Heart left ventricle (tissue), 16 donors: ENCODE results near the gene FMR1. TPM values are rescaled to one million over a fixed set of nuclear protein-coding genes. Genes with fewer than 3 reads are reported as not detected.

ENCODE experiments used
- ATAC-seq, 4 donors: fragments of 200-7000 bp; cut with Tn5 transposase; one replicate each; pipeline ENCODE4 v1.9.1; 2020 to 2022; ENCODE audit warnings: moderate library complexity in 4 of 4, mild to moderate bottlenecking in 3 of 4, moderate number of reproducible peaks in 1 of 4
- DNase-seq, 5 donors: peaks; one replicate each; pipeline ENCODE4 v3.0.0-alpha.2; 2020
- H3K27ac ChIP-seq, 12 donors: fragments of 200-600 bp; sonication (generic) in 4 of 12; one replicate each; pipeline versions ENCODE4 v1.5.0 to v1.8.0; 2016 to 2022; ENCODE audit warnings: mild to moderate bottlenecking in 2 of 12
- H3K27me3 ChIP-seq, 9 donors: fragments of 200-600 bp; sonication (generic) in 2 of 9; one replicate each; pipeline versions ENCODE4 v1.5.1 to v1.8.0; 2016 to 2022; ENCODE audit warnings: mild to moderate bottlenecking in 3 of 9
- H3K36me3 ChIP-seq, 9 donors: fragments of 200-600 bp; sonication (generic) in 2 of 9; one replicate each; pipeline versions ENCODE4 v1.5.0 to v1.8.0; 2018 to 2022; ENCODE audit warnings: mild to moderate bottlenecking in 2 of 9
- H3K4me1 ChIP-seq, 12 donors: fragments of 200-600 bp; sonication (generic) in 4 of 12; one replicate each; pipeline versions ENCODE4 v1.5.0 to v1.8.0; 2016 to 2022; ENCODE audit warnings: mild to moderate bottlenecking in 3 of 12
- H3K4me3 ChIP-seq, 12 donors: fragments of 200-600 bp; sonication (generic) in 4 of 12; one replicate each; pipeline versions ENCODE4 v1.5.0 to v1.8.0; 2017 to 2022; ENCODE audit warnings: mild to moderate bottlenecking in 9 of 12, moderate library complexity in 4 of 12
- H3K9me3 ChIP-seq, 12 donors: fragments of 200-600 bp; sonication (generic) in 4 of 12; one replicate each; pipeline versions ENCODE4 v1.5.0 to v1.8.0; 2016 to 2022; ENCODE audit warnings: mild to moderate bottlenecking in 1 of 12
- CTCF ChIP-seq, 12 donors: fragments of 200-600 bp; sonication (generic) in 4 of 12; IDR thresholded peaks; one replicate each; pipeline versions ENCODE4 v1.5.0 to v1.8.0; 2018 to 2022; ENCODE audit warnings: antibody characterized with exemption in 12 of 12, mild to moderate bottlenecking in 5 of 12
- POLR2A ChIP-seq, 2 donors: fragments of 450-650 bp; IDR thresholded peaks; one replicate each; pipeline ENCODE4 v1.6.1; 2017; ENCODE audit warnings: antibody characterized with exemption in 2 of 2, mild to moderate bottlenecking in 2 of 2, moderate library complexity in 2 of 2
- WGBS, 4 donors: extraction: QIAGEN DNeasy Blood & Tissue Kit in 2 of 4; methylation state at CpG; one replicate each; pipeline versions ENCODE4 v1.1.5 to v1.1.7; 2013 to 2018; 5-methylcytosine and 5-hydroxymethylcytosine counted together
- intact Hi-C, 10 donors: fragments of 100-400 bp; cut with DNase I; formaldehyde crosslinking; loops; one replicate each; pipeline versions ENCODE4 v1.11.1 to v1.14.2; 2022
- polyA plus RNA-seq, 2 donors: library from polyadenylated mRNA; stranded (reverse); fragments of 200-250 nt; gene quantifications; one replicate each; pipeline ENCODE4 v1.2.3, GENCODE V29; 2013
- total RNA-seq, 9 donors: library from RNA; depleted of rRNA in 2 of 9; stranded (reverse); fragments of >200 nt in 2 of 9; fragmentation: NEBNext Ultra II Directional in 3 of 9; extraction: Animal tissue kit (Norgen Biotek cat#: 25700) in 3 of 9; gene quantifications; one replicate each; pipeline versions ENCODE4 v1.1.0 to v1.2.4, GENCODE V29; 2016 to 2023
- donor health status: ischemic (EF 13 %, LVEDD 7.1; RV severe dilation, severe dysfunction).
- donor health status: healthy with polysubstance abuse.
- donor health status: DM: no; HTN: yes; CAD: no.
- donor health status: DM: no; HTN: no; CAD: no.
- donor health status: ischemic (EF 25% LVEDD 6.9; RV normal size, moderate dysfunction).
- donor health status: ischemic (EF 25% LVEDD 5.7; RV mildly dilated, moderate dysfunction).
- donor health status: healthy.
- donor health status: DM: yes; HTN: yes; CAD: no.
- donor health status: ischemic (EF 35%, LVEDD 5.7; RV mildly dilated, moderate dysfunction).
- donor health status: nonischemic (EF 11% LVEDD 7.7; RV severe dilation, severe dysfunction).
- donor health status: DM: yes; HTN: yes; CAD: no.
- donor health status: PGD.
- donor health status: ischemic (EF 29% LVEDD 5.4; RV normal size, mild dysfunction).
- donor health status: nonischemic (EF 23%, LVEDD 6.1; RV moderate dilation, normal function).

FMR1 gene
- total and polyA plus RNA-seq, 11 donors = 14.4 to 35.7 (median 22.4) TPM

GRCh38 chrX:147958291-147958690 lies 46.6 kb downstream of the FMR1 start:
- no peaks in the 10 kb centered on the region for H3K4me1 ChIP-seq
- H3K36me3 ChIP-seq = no peaks in the 10 kb centered on the region
- H3K27me3 ChIP-seq = no peaks in the 10 kb centered on the region
- intact Hi-C loops = no loop called here
- DNase-seq (no peak), ATAC-seq (no peak)
- TF ChIP-seq CTCF (IDR thresholded peaks at IDR 0.05) (no peak), POLR2A (IDR thresholded peaks at IDR 0.05) (no peak)
- H3K27ac ChIP-seq = no peak overlapping the region
- H3K9me3 ChIP-seq = no peaks in the 10 kb centered on the region
- 56 to 87% (median 74%) methylated on average over 1 of the region's 1 CpG for WGBS, 4 donors
- H3K4me3 ChIP-seq = no peak overlapping the region

DNA sequence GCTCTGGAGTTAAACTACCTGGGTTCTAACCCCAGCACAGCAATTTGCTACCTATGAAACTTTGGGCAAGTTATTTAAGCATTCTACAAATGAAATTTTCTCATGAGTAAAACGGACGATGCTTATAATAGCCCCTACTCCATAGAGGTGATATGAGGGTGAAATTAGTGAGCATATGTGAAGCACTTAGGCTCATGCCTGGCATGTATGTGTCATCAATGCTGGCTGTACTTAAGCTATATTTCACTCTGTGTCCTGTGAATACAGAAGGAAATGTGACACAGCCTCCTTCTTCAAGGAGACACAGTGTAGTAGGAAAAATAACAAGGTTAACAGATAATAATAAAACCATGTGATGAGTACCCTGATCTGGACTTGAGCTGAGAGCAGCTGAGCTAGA lies 49.0 kb downstream of the FMR1 start:
- 55 to 74% (median 64%) methylated on average over 2 of the region's 2 CpGs for WGBS, 4 donors
- TF ChIP-seq POLR2A (IDR thresholded peaks at IDR 0.05) = no peak
- no peak for TF ChIP-seq CTCF (IDR thresholded peaks at IDR 0.05)
- Histone ChIP-seq H3K27ac (no peak overlapping the region), H3K9me3 (no peaks in the 10 kb centered on the region), H3K4me3 (no peak overlapping the region), H3K27me3 (no peaks in the 10 kb centered on the region), H3K4me1 (no peaks in the 10 kb centered on the region), H3K36me3 (no peaks in the 10 kb centered on the region)
- no peak for DNase-seq
- no peak for ATAC-seq
- intact Hi-C loops = no loop called here

DNA sequence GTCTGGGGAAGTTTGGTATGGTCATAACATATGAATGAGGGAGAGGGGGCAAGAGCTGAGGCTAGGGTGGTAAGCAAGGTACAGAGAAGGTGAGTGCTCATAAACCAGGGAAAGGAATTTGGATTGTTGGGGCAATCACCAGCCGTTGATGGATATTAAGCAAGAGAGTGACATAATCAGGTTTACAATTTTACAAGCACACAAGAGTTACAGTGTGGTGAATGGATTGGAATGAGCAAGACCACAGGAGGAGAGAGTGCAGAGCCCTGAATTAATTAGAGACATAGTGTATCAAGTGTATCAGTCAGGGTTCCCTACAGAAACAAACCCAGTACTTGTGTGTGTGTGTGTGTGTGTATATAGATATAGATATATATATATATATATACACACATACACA lies 50.8 kb downstream of the FMR1 start:
- ATAC-seq (no peak), DNase-seq (no peak)
- TF ChIP-seq POLR2A (IDR thresholded peaks at IDR 0.05) (no peak), CTCF (IDR thresholded peaks at IDR 0.05) (no peak)
- Histone ChIP-seq H3K4me1 (no peaks in the 10 kb centered on the region), H3K9me3 (no peaks in the 10 kb centered on the region), H3K36me3 (no peaks in the 10 kb centered on the region), H3K4me3 (no peak overlapping the region), H3K27me3 (no peaks in the 10 kb centered on the region), H3K27ac (no peak overlapping the region)
- intact Hi-C loops = no loop called here
- 58 to 90% (median 75%) methylated on average over 1 of the region's 1 CpG for WGBS, 4 donors

DNA sequence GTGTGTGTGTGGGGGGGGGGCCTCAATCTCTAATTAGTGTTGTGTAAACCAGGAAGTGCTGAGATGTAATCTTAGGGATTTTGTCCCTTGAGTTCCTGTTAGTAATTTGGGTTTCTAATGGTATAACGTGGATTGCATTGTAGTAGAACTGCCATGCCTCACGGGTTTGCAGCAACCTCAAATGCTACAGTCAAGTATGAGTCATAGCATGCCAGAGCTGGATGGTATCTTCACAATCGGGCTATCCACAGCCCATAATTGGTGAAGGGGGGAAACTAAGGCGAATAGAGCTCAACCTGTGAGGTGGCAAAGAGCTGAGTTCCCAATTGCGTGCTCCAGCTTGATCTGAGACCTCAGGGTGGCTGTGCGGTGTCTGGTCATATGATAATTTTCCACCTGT lies 67.2 kb downstream of the FMR1 start:
- no peaks in the 10 kb centered on the region for H3K4me1 ChIP-seq
- intact Hi-C loops = no loop called here
- DNase-seq (no peak), ATAC-seq (no peak)
- no peak overlapping the region for H3K4me3 ChIP-seq
- no peak overlapping the region for H3K27ac ChIP-seq
- TF ChIP-seq POLR2A (IDR thresholded peaks at IDR 0.05) (no peak), CTCF (IDR thresholded peaks at IDR 0.05) (no peak)
- WGBS, 4 donors = 59 to 72% (median 64%) methylated on average over 6 of the region's 6 CpGs
- H3K27me3 ChIP-seq = no peaks in the 10 kb centered on the region
- no peaks in the 10 kb centered on the region for H3K9me3 ChIP-seq
- H3K36me3 ChIP-seq = no peaks in the 10 kb centered on the region
